AG04450 (cell line): Measurements from ENCODE around the gene S100A9. TPM values are rescaled to one million over a fixed set of nuclear protein-coding genes. Genes with fewer than 3 reads are reported as not detected.

Experiments
- CTCF ChIA-PET: fragments of 300-600, 350-600 bp; formaldehyde crosslinking; extraction: SDS; loops from one replicate; lab custom pipeline; 2022; ENCODE audit warnings: antibody characterized with exemption, inconsistent platforms; lab: Charles Lee
- POLR2A ChIA-PET: fragments of 350-600 bp; formaldehyde crosslinking; extraction: SDS; loops from one replicate; lab custom pipeline; 2021; ENCODE audit warnings: antibody characterized with exemption, inconsistent platforms; lab: Yijun Ruan, JAX
- DNase-seq: peaks from one replicate; pipeline ENCODE4 v3.0.0-alpha.2; 2011; ENCODE audit warnings: low read depth, low spot score
- H3K27ac ChIP-seq: one replicate; pipeline ENCODE4 v1.5.1; 2012; ENCODE audit warnings: low read depth, low read length, control low read depth
- H3K27me3 ChIP-seq: one replicate; pipeline ENCODE4 v1.6.0; 2012; ENCODE audit warnings: low read length; ENCODE audit not compliant: control insufficient read depth, insufficient read depth
- H3K4me3 ChIP-seq: 2 replicates; pipeline ENCODE4 v1.5.1; 2011; ENCODE audit warnings: mild to moderate bottlenecking, low read depth, low read length, control low read depth
- H3K9me3 ChIP-seq: 2 replicates; pipeline ENCODE4 v1.5.1; 2012; ENCODE audit warnings: low read length; ENCODE audit not compliant: control insufficient read depth, insufficient read depth
- polyA plus RNA-seq: library from polyadenylated mRNA; depleted of rRNA; stranded (reverse); fragments of >200 nt; gene quantifications from 2 replicates; pipeline ENCODE4 v1.2.3, GENCODE V29; 2011
- TF ChIP-seq, protein P1 (sequence below): IDR thresholded peaks from 2 replicates; pipeline ENCODE4 v1.5.1; 2011; ENCODE audit warnings: low read depth, low read length, control low read depth, inconsistent platforms

The S100A9 gene
- polyA plus RNA-seq, 1 experiment: not detected

DNA sequence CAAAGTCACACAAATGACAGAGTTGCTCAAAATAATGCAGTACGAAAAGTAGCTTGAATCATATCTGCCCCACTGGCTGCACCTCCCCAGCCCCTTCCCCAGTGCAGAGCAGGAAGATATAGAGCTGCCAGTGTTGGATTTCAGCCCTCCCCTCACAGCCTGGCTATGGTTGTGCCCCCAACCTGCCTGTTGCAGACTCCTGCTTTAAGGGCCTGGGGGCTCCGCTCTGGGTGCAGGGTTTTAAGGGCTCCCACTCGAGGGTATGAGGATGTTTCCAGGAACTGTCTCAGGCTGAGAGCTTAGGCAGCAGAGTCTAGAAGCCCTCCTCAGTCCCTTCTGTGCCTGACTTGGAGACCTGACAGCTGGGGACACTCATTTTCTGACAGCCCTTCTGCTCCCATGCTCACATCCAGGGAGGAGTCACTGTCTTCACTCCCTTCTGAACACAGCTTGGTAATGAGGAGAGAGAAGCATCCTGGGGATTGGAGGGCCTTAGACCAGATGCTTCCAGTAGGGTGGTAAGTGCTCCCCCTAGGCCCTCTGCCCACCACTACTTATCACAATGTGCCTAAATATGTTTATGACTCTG lies 4.6 kb downstream of the S100A9 start:
- POLR2A ChIA-PET: no interaction called here
- CTCF ChIA-PET: interaction anchor here (4.9 kb wide), 1 partner anchor 9 kb away, joined by 27 read pairs; no protein-coding TSS in a partner anchor
- peaks cover 8% of the 10 kb centered on the region for H3K27me3 ChIP-seq
- TF ChIP-seq, protein P1, sequence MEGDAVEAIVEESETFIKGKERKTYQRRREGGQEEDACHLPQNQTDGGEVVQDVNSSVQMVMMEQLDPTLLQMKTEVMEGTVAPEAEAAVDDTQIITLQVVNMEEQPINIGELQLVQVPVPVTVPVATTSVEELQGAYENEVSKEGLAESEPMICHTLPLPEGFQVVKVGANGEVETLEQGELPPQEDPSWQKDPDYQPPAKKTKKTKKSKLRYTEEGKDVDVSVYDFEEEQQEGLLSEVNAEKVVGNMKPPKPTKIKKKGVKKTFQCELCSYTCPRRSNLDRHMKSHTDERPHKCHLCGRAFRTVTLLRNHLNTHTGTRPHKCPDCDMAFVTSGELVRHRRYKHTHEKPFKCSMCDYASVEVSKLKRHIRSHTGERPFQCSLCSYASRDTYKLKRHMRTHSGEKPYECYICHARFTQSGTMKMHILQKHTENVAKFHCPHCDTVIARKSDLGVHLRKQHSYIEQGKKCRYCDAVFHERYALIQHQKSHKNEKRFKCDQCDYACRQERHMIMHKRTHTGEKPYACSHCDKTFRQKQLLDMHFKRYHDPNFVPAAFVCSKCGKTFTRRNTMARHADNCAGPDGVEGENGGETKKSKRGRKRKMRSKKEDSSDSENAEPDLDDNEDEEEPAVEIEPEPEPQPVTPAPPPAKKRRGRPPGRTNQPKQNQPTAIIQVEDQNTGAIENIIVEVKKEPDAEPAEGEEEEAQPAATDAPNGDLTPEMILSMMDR: no peak
- no peak for DNase-seq
- no peak overlapping the region for H3K27ac ChIP-seq
- no peak overlapping the region for H3K4me3 ChIP-seq
- no peaks in the 10 kb centered on the region for H3K9me3 ChIP-seq

- CTCF ChIA-PET: interaction anchor here (4.9 kb wide), 1 partner anchor 10 kb away, joined by 27 read pairs; no protein-coding TSS in a partner anchor
- Histone ChIP-seq H3K27ac (no peak overlapping the region), H3K9me3 (no peaks in the 10 kb centered on the region), H3K27me3 (peaks cover 8% of the 10 kb centered on the region), H3K4me3 (no peak overlapping the region)
- TF ChIP-seq, protein P1: no peak
- no peak for DNase-seq
- POLR2A ChIA-PET: no interaction called here
These were observed 6.0 kb downstream of the S100A9 start for GRCh38 chr1:153363641-153364040.

DNA sequence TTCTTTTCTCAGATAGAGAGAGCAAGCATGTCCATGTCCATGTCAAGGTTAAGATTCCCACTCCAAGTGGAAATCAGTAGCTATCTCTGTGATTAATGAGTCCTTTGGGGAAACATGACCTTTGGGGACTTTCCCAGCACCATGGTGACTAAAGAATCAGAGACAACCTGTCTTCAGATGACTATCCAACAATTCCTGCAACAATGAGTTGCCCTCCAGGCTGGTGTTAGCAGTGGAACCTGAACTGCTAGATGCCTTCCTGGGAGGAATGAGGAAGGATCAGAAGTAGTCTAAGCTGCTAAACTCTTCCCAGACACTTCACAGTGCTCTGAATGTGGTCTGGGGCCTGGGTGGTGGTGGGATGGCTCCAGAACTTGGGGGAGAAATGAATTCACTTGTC lies 6.5 kb downstream of the S100A9 start:
- peaks cover 8% of the 10 kb centered on the region for H3K27me3 ChIP-seq
- CTCF ChIA-PET: interaction anchor here (4.9 kb wide), 1 partner anchor 11 kb away, joined by 27 read pairs; no protein-coding TSS in a partner anchor
- H3K9me3 ChIP-seq: no peaks in the 10 kb centered on the region
- H3K27ac ChIP-seq: no peak overlapping the region
- DNase-seq: no peak
- POLR2A ChIA-PET: no interaction called here
- TF ChIP-seq, protein P1: no peak
- H3K4me3 ChIP-seq: no peak overlapping the region

GRCh38 chr1:153364766-153365666 lies 7.4 kb downstream of the S100A9 start:
- CTCF ChIA-PET: interaction anchor here (4.9 kb wide), 1 partner anchor 11 kb away, joined by 27 read pairs; no protein-coding TSS in a partner anchor
- no peak for DNase-seq
- TF ChIP-seq, protein P1: no peak
- no peak overlapping the region for H3K4me3 ChIP-seq
- peaks cover 8% of the 10 kb centered on the region for H3K27me3 ChIP-seq
- H3K9me3 ChIP-seq: no peaks in the 10 kb centered on the region
- POLR2A ChIA-PET: no interaction called here
- H3K27ac ChIP-seq: no peak overlapping the region

DNA sequence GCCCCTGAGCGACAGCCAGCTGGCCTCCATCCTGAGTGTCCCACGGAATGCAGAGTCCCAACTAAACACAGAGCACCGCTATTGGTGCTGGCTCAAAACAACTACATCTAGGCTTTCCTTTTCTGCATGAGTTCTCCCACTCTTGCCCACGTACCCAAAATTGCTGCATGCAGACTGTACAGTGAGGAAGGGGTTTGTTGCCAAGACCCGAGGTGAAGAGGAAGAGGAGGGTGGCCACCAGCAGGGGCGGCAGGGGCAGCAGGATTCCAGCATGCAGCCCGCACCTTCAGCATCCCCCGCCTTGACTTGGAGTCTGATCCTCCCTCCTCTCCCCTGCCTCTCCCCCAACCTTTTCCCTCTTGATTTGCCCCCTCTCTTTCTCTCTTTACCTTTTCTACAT lies 8.0 kb downstream of the S100A9 start:
- no peak overlapping the region for H3K27ac ChIP-seq
- ChIA-PET POLR2A (no interaction called here), CTCF (interaction anchor here (4.9 kb wide), 1 partner anchor 12 kb away, joined by 27 read pairs; no protein-coding TSS in a partner anchor)
- TF ChIP-seq, protein P1: no peak
- H3K9me3 ChIP-seq: no peaks in the 10 kb centered on the region
- DNase-seq: no peak
- H3K4me3 ChIP-seq: no peak overlapping the region
- H3K27me3 ChIP-seq: peaks cover 8% of the 10 kb centered on the region
